OCI-LY1 (cell line): ENCODE data around the gene HRC.

Experiments used
- H2AFZ ChIP-seq: fragments of 200-600 bp; sonication (generic), shearing (Covaris generic); 2 replicates; pipeline ENCODE4 v1.6.0; 2014; ENCODE audit warnings: antibody characterized with exemption, mild to moderate bottlenecking, low read length
- H3F3A ChIP-seq: fragments of 200-600 bp; sonication (generic), shearing (Covaris generic); 2 replicates; pipeline ENCODE4 v1.6.0; 2014; ENCODE audit warnings: mild to moderate bottlenecking, antibody characterized with exemption, low read length, moderate library complexity; ENCODE audit not compliant: insufficient read depth
- H3K27ac ChIP-seq: fragments of 200-600 bp; sonication (generic); 2 replicates; pipeline ENCODE4 v1.5.1; 2014; ENCODE audit warnings: low read length, mixed run types, mild to moderate bottlenecking, low read depth; ENCODE audit not compliant: poor library complexity, severe bottlenecking
- H3K27me3 ChIP-seq: fragments of 200-600 bp; sonication (generic); 2 replicates; pipeline ENCODE4 v1.6.0; 2014; ENCODE audit warnings: antibody characterized with exemption, mild to moderate bottlenecking, low read length, moderate library complexity; ENCODE audit not compliant: insufficient read depth
- H3K36me3 ChIP-seq: fragments of 200-600 bp; sonication (generic); 2 replicates; pipeline ENCODE4 v1.6.1; 2014; ENCODE audit warnings: mild to moderate bottlenecking, antibody characterized with exemption, low read length, moderate library complexity, mixed read lengths; ENCODE audit not compliant: insufficient read depth
- H3K4me1 ChIP-seq: fragments of 200-600 bp; sonication (generic); 2 replicates; pipeline ENCODE4 v1.5.1; 2014; ENCODE audit warnings: mild to moderate bottlenecking, low read length, moderate library complexity; ENCODE audit not compliant: insufficient read depth, severe bottlenecking
- H3K4me2 ChIP-seq: fragments of 200-600 bp; sonication (generic), shearing (Covaris generic); 2 replicates; pipeline ENCODE4 v1.6.1; 2014; ENCODE audit warnings: low read length
- H3K4me3 ChIP-seq: fragments of 200-600 bp; sonication (generic); 2 replicates; pipeline ENCODE4 v1.5.1; 2014; ENCODE audit warnings: low read length, low read depth, mild to moderate bottlenecking, mixed read lengths; ENCODE audit not compliant: poor library complexity, severe bottlenecking
- H3K79me2 ChIP-seq: fragments of 200-600 bp; shearing (Covaris generic); 2 replicates; pipeline ENCODE4 v1.6.1; 2016; ENCODE audit warnings: mixed run types, low read length, mixed read lengths; ENCODE audit not compliant: insufficient read depth
- H3K9ac ChIP-seq: fragments of 200-600 bp; sonication (generic), shearing (Covaris generic); 2 replicates; pipeline ENCODE4 v1.6.1; 2014; ENCODE audit warnings: mild to moderate bottlenecking, low read length, mixed read lengths
- H3K9me2 ChIP-seq: fragments of 200-600 bp; sonication (generic), shearing (Covaris generic); 2 replicates; pipeline ENCODE4 v1.6.1; 2014; ENCODE audit warnings: low read depth, mild to moderate bottlenecking, low read length, mixed read lengths
- H3K9me3 ChIP-seq: fragments of 200-600 bp; shearing (Covaris generic); 2 replicates; pipeline ENCODE4 v1.6.1; 2014; ENCODE audit warnings: low read length, mixed read lengths
- H4K20me1 ChIP-seq: fragments of 200-600 bp; sonication (generic), shearing (Covaris generic); 2 replicates; pipeline ENCODE4 v1.6.0; 2016; ENCODE audit warnings: mild to moderate bottlenecking, low read length; ENCODE audit not compliant: insufficient read depth
- CTCF ChIP-seq: fragments of 200-600 bp; sonication (generic), shearing (Covaris generic); IDR thresholded peaks from 2 replicates; pipeline ENCODE4 v1.5.1; 2017; ENCODE audit warnings: mild to moderate bottlenecking, antibody characterized with exemption, low read length, moderate library complexity, mixed read lengths
- EZH2 ChIP-seq: fragments of 200-600 bp; sonication (generic), shearing (Covaris generic); IDR thresholded peaks from 2 replicates; pipeline ENCODE4 v1.8.0; 2017; ENCODE audit warnings: borderline replicate concordance, mixed run types, mild to moderate bottlenecking, antibody characterized with exemption, low read length, moderate library complexity, mixed read lengths

HRC gene

DNA sequence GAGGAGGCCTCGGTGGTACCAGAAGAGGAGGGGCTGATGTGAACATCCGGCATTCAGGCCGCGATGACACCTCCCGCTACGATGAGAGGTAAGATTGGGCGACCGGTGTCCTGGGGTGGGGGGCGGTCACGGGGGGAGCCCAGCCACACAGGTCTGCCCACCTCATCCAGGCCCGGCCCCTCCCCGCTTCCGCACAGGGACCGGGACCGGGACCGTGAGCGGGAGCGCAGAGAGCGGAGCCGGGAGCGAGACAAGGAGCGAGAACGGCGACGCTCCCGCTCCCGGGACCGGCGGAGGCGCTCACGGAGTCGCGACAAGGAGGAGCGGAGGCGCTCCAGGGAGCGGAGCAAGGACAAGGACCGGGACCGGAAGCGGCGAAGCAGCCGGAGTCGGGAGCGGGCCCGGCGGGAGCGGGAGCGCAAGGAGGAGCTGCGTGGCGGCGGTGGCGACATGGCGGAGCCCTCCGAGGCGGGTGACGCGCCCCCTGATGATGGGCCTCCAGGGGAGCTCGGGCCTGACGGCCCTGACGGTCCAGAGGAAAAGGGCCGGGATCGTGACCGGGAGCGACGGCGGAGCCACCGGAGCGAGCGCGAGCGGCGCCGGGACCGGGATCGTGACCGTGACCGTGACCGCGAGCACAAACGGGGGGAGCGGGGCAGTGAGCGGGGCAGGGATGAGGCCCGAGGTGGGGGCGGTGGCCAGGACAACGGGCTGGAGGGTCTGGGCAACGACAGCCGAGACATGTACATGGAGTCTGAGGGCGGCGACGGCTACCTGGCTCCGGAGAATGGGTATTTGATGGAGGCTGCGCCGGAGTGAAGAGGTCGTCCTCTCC lies 47.4 kb downstream of the HRC start:
- Histone ChIP-seq H2AFZ (no peak overlapping the region), H3K4me1 (no peaks in the 10 kb centered on the region), H3K9me2 (no peaks in the 10 kb centered on the region), H3K36me3 (peaks cover 66% of the 10 kb centered on the region), H4K20me1 (no peaks in the 10 kb centered on the region), H3K9ac (no peak overlapping the region), H3K27ac (no peak overlapping the region), H3K79me2 (no peaks in the 10 kb centered on the region), H3K27me3 (no peaks in the 10 kb centered on the region), H3F3A (peaks cover 7% of the 10 kb centered on the region; the same call in 1 of the 2 replicates), H3K4me2 (no peak overlapping the region), H3K4me3 (no peak overlapping the region), H3K9me3 (no peaks in the 10 kb centered on the region)
- TF ChIP-seq CTCF (no peak), EZH2 (no peak)

- Histone ChIP-seq H3K9me2 (no peaks in the 10 kb centered on the region), H3K9me3 (no peaks in the 10 kb centered on the region), H4K20me1 (no peaks in the 10 kb centered on the region), H3K4me1 (no peaks in the 10 kb centered on the region), H3K27me3 (no peaks in the 10 kb centered on the region), H3K79me2 (no peaks in the 10 kb centered on the region), H3K4me3 (no peak overlapping the region), H3K27ac (no peak overlapping the region), H3K9ac (no peak overlapping the region), H3K4me2 (no peak overlapping the region), H3F3A (peaks cover 7% of the 10 kb centered on the region; the same call in 1 of the 2 replicates), H3K36me3 (peaks cover 75% of the 10 kb centered on the region), H2AFZ (no peak overlapping the region)
- TF ChIP-seq EZH2 (no peak), CTCF (peak; percentile 95)
Measured at GRCh38 chr19:49106648-49107135, 48.5 kb downstream of the HRC start.

- no peaks in the 10 kb centered on the region for H3K79me2 ChIP-seq
- H3K9ac ChIP-seq: no peak overlapping the region
- H3K4me1 ChIP-seq: no peaks in the 10 kb centered on the region
- TF ChIP-seq EZH2: no peak
- TF ChIP-seq CTCF: no peak
- no peak overlapping the region for H3K4me2 ChIP-seq
- H4K20me1 ChIP-seq: no peaks in the 10 kb centered on the region
- H3K4me3 ChIP-seq: no peak overlapping the region
- no peaks in the 10 kb centered on the region for H3K27me3 ChIP-seq
- H3K36me3 ChIP-seq: peaks cover 91% of the 10 kb centered on the region
- peaks cover 3% of the 10 kb centered on the region; the same call in 1 of the 2 replicates for H3F3A ChIP-seq
- H3K9me3 ChIP-seq: no peaks in the 10 kb centered on the region
- no peak overlapping the region for H3K27ac ChIP-seq
- H3K9me2 ChIP-seq: no peaks in the 10 kb centered on the region
- H2AFZ ChIP-seq: no peak overlapping the region
Measured at GRCh38 chr19:49104229-49104864, 50.8 kb downstream of the HRC start.
